SK-N-SH (cell line): ENCODE measurements around the gene CYBA.

Source experiments
- CTCF ChIP-seq: fragments of 200-600 bp; sonication (generic); IDR thresholded peaks from 2 replicates; pipeline ENCODE4 v1.6.1; 2017; ENCODE audit warnings: antibody characterized with exemption, mild to moderate bottlenecking, moderate library complexity
- JUND ChIP-seq: IDR thresholded peaks from 2 replicates; pipeline ENCODE4 v1.4.0; 2012
- POLR2AphosphoS5 ChIP-seq: IDR thresholded peaks from 2 replicates; pipeline ENCODE4 v1.6.1; 2012; ENCODE audit warnings: low read depth, low read length
- RXRA ChIP-seq: IDR thresholded peaks from 2 replicates; pipeline ENCODE4 v1.4.0; 2012; ENCODE audit warnings: low read depth, mild to moderate bottlenecking, borderline replicate concordance
- YY1 ChIP-seq: IDR thresholded peaks from 2 replicates; pipeline ENCODE4 v1.4.0; 2012; ENCODE audit warnings: low read depth, mild to moderate bottlenecking
- TF ChIP-seq, protein P1 (sequence below): fragments of 150-350 bp; IDR thresholded peaks from 2 replicates; pipeline ENCODE4 v1.6.1; 2017; ENCODE audit warnings: antibody characterized with exemption, low read length, low read depth, borderline replicate concordance
- TF ChIP-seq, protein P2 (sequence below): IDR thresholded peaks from 2 replicates; pipeline ENCODE4 v1.6.1; 2012; ENCODE audit warnings: mild to moderate bottlenecking, low read depth, low read length, moderate library complexity

DNA sequence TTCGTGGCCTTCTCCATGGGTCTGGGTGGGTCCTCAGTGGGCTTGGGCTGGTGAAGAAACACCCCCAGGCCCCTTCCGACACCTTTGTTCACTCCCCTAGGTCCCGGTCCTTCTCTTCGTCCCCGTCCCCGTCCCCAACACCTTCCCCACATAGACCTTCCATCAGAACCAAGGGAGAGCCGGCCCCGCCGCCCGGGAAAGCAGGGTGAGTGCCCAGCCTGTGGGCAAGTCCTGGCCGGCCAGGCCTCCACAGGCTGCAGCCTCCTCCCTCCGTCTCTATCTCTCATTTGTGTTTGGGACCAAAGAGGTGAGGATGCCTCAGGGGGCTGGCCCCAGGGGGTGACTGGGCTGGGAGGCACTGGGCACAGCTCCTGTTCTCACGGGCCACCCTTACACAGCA lies 27.0 kb downstream of the CYBA start:
- TF ChIP-seq CTCF (no peak), POLR2AphosphoS5 (no peak), RXRA (no peak), YY1 (no peak), JUND (no peak)
- TF ChIP-seq, protein P1, sequence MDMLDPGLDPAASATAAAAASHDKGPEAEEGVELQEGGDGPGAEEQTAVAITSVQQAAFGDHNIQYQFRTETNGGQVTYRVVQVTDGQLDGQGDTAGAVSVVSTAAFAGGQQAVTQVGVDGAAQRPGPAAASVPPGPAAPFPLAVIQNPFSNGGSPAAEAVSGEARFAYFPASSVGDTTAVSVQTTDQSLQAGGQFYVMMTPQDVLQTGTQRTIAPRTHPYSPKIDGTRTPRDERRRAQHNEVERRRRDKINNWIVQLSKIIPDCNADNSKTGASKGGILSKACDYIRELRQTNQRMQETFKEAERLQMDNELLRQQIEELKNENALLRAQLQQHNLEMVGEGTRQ, result no peak
- TF ChIP-seq, protein P2, sequence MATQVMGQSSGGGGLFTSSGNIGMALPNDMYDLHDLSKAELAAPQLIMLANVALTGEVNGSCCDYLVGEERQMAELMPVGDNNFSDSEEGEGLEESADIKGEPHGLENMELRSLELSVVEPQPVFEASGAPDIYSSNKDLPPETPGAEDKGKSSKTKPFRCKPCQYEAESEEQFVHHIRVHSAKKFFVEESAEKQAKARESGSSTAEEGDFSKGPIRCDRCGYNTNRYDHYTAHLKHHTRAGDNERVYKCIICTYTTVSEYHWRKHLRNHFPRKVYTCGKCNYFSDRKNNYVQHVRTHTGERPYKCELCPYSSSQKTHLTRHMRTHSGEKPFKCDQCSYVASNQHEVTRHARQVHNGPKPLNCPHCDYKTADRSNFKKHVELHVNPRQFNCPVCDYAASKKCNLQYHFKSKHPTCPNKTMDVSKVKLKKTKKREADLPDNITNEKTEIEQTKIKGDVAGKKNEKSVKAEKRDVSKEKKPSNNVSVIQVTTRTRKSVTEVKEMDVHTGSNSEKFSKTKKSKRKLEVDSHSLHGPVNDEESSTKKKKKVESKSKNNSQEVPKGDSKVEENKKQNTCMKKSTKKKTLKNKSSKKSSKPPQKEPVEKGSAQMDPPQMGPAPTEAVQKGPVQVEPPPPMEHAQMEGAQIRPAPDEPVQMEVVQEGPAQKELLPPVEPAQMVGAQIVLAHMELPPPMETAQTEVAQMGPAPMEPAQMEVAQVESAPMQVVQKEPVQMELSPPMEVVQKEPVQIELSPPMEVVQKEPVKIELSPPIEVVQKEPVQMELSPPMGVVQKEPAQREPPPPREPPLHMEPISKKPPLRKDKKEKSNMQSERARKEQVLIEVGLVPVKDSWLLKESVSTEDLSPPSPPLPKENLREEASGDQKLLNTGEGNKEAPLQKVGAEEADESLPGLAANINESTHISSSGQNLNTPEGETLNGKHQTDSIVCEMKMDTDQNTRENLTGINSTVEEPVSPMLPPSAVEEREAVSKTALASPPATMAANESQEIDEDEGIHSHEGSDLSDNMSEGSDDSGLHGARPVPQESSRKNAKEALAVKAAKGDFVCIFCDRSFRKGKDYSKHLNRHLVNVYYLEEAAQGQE, result no peak
